Glomerular visceral epithelial cell (primary cell): ENCODE results near the gene FHIT.

Source experiments
- DNase-seq: peaks from one replicate; pipeline ENCODE4 v3.0.0-alpha.2; 2016; ENCODE audit errors: extremely low spot score

FHIT gene

DNA sequence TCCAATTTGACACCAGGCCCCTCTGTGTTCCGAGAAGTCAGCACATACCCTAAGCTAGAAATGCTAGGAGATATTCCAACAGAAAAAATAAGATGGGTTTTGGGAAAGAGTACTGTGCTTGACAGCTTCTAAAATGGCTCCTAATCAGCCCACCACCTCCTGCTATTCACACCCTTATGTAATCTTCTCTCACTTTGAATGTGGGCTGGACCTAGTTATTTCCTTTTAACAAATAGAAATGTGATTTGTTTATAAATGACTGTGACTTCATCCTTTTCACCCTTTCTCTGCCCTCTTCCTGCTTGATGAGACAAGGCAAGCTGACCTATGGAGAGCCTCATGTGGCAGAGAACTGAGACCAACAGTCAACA, 961.1 kb downstream of the FHIT start:
- no peak for DNase-seq

DNA sequence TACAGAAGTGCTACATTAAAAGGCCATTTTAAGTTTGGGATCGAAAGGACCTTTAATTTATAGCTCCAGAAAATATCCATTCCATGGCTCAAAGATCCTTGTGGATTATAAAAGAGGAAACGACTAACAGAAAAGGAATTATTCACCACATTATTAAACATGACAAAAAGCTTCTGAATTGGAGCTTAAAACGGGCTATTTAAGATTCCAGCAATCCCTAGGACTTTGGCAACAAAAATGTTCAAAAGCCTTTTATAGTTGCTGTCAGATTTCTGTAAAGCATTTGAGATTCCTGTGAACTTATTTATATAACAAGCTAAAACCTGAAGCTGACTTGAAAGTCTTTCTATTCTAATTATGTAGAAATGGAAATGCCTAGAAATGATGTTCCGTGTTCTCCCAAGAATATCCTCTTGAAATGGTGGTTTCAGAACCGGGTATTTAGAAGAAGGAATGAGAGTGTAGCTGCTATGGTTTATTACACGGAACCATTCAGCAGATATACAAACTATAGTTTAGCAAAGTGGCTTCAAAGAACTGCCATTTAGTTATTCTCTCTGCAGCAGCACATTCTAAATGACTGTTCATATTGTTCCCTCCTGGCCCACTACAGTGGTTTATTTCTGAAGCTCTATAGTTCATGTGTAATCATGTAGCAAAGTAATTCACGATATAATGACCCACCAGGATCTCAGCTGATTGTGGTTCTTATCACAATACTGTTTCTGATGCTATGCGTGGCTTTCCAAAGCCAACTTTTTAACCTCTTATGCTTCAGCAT, 961.7 kb downstream of the FHIT start:
- no peak for DNase-seq

DNA sequence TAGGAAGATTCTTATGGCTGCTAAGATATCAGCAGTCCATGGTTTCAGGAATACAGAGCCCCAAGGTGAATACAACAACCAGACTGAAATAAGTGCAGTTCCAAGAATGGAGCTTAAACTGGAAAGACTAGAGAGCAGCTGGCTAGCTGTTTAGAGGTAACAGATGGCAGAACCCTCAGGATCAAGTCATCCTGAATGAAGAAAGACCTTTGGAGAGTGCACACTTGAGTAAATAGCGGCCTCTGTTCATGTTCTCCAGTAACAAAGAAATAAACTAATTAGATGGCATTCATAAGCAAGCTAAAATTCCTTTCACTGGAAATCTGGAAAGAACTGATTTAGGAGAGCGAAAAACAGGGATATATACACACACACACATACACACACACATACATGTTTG, 968.4 kb downstream of the FHIT start:
- no peak for DNase-seq

DNA sequence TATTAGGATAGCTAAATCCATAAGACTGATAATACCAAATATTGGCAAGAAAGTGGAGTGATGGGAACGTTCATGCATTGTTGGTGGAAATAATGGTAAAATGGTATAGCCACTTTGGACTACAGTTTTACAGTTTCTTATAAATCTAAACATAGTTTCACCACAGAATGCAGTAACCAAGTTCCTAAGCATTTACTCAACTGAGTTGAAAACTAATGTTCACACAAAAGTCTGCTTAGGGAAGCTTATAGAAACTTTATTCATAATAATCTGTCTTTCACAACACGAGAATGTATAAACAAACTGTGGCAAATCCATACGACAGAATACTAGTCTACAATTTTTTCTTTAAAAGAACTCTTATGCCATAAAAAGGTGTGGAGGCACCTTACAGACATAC, 969.3 kb downstream of the FHIT start:
- no peak for DNase-seq

DNA sequence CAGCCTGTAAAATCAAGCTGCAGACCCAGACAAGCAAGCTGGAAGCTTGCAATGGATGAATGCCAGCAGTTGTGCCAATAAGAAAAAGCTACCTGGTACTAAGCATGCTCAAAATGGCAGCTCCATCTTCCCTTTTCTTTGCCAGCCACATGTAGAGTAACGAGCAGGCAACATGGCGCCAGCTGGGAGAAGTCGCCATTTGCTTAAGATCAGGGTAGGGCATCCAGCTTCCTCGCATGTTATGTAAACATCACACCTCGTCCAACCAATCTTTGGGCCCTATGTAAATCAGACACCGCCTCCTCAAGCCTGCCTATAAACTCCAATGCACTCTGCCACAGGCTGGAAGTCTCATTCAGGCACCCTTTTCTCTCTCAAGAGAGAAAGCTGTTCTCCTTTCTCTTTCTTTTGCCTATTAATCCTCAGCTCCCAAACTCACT, 973.9 kb downstream of the FHIT start:
- DNase-seq: no peak

DNA sequence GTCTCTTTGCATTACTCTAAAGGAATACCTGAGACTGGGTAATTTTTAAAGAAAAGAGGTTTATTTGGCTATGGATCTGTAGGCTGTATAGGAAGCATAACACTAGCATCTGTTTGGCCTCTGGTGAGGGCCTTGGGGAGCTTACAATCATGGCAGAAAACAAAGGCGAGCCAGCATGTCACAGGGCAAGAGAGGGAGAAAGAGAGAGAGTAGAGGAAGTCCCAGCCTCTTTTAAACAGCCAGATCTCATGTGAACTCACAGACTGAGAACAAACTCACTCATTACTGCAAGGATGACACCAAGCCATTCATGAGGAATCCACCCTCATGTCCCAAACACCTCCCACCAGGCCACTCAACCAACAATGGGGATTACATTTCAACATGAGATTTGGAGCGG, 974.6 kb downstream of the FHIT start:
- no peak for DNase-seq

DNA sequence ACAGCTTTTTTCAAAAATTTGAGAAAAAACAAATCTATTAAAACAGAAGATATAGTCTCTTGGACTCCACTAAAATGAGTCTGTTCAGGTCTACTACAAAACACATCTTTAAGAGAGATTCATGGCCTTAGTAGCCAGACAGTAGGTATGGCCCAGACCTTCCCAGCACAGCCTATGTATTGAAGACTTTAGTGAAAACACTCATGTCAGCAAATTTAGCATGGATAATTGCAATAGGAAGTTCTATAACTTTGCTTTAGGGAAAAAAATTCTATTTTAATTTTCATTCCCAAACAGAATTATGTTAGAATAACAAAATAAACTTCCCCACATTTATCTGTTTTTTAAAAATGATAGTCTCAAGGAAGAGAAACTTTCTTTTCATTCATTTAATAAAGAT, 976.6 kb downstream of the FHIT start:
- no peak for DNase-seq

DNA sequence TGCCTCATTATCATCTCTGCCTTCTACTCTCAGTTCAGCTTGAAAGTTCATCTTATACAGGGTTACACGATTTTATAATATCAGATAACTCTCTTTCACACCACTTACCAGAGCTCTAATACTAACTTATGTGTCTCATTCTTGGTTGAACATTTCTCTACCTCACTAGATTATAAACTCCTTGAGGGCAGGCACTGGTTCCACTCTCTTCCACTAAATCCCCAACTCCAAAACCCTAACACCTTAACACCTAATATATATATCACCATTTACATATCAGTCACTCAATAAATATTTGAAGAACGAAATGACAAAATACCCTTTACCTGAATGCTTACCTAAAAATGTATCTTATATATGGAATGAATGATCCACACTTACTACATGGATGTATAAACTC, 977.2 kb downstream of the FHIT start:
- no peak for DNase-seq

DNA sequence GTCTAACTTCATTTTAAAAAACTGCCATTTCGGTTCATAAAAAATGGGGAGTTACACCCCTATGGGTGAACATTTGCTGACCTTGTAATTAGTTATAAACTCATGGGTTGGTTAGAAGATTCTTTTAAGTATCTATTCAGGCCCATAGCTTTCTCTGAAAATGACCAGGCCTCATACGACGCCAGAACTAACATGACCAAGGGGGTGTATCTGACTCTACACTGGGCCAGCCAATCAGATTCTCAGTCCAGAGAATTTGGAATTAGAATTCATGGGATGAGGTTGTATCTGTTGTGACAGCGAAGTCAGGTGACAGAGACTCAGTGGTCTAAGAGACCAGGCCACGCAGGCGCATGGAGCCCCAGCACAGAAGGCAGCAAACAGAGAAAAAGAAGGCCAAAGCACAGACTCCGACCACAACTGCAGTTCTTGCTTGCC, 981.4 kb downstream of the FHIT start:
- DNase-seq: no peak

DNA sequence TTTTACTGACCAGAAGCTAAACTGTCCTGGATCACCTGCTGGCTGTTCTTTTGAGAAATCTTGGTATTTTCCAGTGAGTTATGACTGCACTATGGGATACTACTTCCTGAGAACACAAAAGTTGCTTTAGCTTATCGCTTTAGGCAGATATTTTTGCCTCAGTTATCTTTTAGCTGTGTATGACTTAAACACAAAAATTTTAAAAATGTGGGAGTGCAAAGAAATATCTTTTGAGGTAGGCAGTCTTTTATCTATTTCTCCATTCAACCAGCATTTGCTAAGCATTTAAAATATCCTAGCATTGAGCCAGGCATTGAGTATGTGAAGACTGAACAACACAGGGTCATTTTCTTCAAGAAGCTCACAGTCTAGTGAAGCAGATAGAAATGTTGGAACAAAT, 981.9 kb downstream of the FHIT start:
- no peak for DNase-seq

DNA sequence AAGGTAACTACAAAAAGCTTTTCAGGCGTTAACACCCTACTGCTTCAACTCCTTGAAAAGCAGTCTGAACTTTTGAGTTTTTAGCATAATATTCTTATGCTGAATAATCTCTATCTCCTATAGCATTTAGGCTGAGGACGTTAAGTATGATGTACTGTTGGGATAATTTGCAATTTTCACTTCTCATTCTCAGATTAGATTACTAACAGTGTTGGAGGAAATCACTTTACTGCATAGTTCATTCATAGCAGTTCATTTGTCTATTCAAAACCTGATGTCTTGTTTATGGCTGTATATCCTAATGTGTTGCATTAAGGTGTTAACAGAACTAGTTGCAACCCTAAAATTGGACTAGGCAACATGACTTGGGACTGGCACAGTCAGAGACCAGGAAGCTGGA, 983.1 kb downstream of the FHIT start:
- DNase-seq: no peak

DNA sequence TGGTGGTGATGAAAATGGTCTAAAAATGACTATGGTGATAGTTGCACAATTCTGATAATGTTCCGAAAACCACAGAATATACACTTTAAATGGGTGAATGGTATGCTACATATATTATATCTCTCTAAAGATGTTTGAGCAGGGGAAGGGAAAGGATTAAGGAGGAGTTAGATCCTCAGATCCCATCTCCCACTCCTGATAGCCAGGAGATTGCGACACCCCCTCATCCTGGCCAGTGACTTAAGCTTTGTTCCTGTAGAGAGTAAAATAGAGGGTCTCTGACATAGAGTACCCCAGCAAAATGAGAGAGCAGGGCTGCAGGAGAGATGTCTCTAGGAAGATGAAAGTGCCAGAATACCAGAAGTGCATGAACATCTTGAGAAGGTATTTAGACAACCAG, 984.8 kb downstream of the FHIT start:
- no peak for DNase-seq

DNA sequence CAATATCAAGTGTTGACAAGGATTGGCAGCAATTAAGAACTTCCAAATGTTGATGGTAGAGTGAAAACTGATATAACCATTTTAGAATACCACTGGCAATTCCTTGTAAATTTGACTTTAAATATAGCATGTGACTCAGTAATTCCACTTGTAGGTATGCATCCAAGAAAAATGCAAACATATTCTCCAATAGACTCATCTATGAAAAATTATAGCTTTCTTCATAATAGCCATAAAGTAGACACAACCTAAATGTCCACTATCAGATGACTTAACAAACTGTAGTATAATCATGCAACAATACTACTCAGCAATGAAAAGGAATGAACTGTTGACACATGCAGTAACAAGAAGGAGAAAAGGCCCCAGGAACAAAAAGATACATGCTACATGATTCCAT, 988.1 kb downstream of the FHIT start:
- no peak for DNase-seq

DNA sequence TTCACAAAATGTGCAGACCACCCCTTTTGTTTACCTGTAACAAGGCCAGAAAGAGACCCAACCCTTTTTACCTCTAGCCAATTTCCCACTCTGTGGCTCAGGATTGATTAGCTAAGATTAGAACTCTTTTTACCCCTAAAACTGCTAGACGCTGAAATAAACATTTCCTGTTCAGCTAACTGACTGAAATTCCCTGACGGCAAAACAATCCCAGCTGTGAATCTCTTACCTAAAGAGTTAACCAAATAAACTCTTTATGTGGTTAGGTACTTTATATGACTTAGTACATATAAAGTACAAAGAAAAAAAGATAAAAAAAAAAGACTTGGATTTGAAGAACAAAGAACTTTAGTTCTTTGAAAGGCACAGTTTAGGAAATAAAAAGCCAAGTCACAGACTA, 988.7 kb downstream of the FHIT start:
- no peak for DNase-seq

DNA sequence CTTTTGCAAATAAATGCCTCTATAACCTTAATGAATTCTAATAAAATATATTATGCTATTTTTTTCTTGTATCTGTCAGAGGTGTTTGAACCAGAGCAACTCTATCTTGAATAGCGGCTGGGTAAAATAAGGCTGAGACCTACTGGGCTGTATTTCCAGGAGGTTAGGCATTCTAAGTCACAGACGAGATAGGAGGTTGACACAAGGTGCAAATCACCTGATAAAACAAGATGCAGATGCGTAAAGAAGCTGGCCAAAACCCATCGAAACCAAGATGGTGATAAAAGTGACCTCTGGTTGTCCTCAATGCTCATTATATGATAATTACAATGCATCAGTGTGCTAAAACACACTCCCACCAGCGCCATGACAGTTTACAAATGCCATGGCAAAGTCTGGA, 990.7 kb downstream of the FHIT start:
- DNase-seq: no peak

DNA sequence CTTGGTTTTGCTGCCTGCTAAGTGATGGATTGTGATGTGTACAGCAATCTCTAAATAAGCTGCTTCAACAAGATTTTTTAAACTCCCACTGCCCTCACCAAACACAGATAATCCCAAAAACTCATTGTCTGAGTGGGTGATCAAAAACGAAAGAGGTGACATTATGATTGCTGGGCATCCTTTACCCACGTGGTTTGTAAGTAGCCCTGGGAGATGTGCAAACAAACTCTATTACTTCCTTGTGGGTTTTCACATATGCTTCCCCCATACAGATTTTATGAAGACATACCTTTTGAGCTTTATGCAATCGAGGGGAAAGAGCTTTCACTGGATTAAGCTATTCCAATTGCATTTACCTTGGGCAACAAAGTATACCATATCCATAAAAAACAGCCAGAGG, 1000.4 kb downstream of the FHIT start:
- DNase-seq: no peak

DNA sequence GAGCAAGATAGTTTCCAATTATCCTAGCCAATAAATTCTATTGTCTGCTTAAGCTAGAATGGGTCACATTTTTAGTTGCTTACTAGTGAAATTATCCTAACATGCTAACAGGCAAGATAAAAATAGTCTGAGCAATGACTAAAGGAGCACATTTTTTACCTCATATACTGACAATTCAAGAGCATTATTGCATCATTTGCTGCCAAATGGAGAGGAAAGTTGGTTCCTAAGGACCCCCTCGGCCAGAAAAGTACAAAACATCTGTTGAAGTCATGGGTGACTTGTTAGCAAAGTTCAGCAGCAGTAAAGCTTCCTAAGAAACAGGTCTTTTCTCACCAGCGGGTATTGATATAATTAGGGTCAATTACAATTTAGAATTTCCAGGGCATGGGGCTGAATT, 1001.0 kb downstream of the FHIT start:
- no peak for DNase-seq

DNA sequence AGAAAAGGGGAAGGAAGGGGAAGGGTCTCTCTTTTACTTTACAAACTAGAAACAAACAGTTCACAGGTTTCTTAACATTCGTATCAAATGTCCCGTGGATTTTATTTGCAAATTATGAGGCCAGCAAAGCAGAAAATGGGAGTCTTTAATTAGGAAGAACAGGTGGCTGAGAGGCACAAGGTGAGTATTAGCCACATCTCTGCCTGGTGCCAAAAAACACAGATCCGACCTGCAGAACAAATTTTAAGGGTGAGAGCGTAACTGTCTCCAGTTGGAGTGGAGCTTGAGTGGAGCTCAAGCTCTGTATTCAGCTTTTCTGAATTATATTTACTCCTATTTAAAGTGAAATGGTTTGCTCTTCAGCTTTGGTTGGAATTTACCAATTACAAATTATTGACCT, 1004.9 kb downstream of the FHIT start:
- DNase-seq: no peak

DNA sequence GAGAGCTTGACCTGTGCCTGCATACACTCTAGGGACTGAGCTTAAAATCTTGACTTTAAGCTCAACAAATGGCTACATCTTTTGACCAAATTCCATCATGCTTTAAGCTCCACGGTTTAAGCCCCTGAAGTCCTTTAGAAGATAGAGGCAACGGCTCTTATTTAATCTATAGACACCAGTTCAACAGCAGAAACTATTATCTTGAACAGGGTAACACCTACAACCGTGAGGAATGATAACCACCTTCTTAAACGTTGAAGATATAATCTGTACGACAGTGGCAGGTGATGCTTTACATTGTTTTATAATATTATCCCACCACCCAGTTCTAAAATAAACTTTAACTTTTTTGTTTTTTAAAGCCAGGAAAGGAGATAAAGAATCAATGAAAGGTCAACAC, 1007.8 kb downstream of the FHIT start:
- no peak for DNase-seq

DNA sequence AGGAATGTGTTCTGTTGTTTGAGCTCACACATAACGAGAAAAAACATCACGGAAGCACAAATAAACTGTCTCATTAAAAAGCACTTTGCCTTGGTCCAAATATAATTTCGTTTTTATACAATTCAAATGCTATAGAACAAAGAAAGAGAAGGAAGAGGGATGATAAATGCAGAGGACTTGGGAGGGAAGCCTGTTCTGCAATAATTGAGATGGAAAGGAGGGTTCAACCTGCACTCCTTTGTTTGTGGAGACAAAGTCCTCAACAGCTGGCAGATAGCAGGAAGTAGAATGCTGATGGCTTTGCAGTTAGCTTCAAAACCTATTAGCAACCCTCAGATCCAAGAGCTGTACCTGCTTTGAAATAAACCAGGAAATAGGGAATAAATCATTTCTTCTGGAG, 1010.8 kb downstream of the FHIT start:
- no peak for DNase-seq

DNA sequence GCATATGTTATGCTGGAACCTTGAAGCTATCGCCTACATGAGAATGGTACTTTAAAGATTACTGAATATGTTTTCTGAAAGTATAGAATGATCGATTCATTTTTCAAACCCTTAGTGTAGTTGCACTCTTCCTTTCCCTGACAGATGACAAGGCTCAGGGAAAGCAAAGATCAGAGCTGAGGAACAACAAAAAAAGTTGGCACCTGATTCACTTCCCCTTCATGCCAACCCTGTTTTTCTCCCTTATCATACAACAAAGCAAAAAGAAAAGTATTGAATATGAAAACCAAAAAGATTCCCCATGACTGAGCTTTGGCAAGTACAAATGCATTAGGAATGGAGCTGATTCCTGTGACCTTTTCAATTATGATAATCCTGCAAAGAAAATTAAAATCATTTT, 1012.7 kb downstream of the FHIT start:
- DNase-seq: no peak

DNA sequence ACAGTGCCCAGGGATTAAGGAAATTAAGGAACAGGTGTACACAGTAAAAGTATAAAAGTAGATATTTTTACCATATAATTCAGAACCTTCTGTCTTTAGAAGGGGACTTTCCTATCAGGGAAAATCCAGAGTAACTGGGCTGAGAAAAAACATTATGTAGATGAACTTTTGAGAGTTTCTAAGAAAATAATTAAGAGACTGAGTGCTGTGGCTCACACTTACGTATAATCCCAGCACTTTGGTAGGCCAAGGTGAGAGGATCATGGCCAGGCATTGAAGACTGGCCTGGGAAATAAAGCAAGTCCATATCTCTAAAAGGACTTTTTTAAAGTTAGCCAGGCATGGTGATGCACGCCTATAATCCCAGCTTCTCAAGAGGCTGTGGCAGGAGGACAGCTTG, 1021.8 kb downstream of the FHIT start:
- DNase-seq: no peak

DNA sequence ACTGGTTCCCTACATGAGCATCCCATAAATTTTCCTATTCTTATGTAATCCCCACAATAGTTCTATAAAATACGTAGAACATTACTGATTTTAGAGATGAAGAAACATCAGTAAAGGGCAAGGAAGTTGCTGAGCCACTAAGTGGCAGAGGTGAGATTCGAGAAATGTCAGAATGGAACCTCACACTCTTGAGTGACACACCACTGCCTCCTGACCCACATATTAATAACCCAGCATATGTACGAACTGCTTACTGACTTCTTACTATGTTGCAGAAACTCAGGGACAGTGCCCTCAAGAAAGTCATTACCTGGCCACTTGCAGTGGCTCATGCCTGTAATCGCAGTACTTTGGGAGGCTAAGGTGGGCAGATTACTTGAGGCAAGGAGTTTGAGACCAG, 1022.4 kb downstream of the FHIT start:
- DNase-seq: no peak

DNA sequence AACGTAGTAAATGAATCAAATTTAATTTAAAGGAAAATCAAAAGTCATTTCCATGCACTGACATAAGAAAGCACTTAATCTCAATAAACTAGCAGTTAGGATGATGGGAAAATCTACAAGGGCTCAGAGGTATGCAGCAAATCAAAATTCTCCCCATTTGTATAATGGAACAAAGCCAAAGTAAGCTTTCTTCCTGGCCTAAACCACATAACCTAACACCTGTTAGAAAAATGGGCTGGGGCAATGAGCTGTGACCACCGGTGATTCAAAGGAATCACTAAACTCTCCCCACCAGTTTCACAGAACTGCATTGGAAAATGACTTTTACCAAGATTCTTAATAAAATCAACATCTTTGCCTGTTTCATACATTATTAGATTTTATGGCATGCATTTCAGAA, 1024.3 kb downstream of the FHIT start:
- DNase-seq: no peak
